ENCODE data around the gene DENND1C. TPM values are rescaled to one million over a fixed set of nuclear protein-coding genes. Genes with fewer than 3 reads are reported as not detected.

The DENND1C gene
- 10 to 100 TPM; 64.3 to 73.2 TPM for total RNA-seq

GRCh38 chr19:6481541-6482342 lies at the start of gene DENND1C:
DENND1C (minus strand) TSS chr19:6481787; CDS start chr19:6481695, 92 bp downstream.
- Mint-ChIP-seq H3K36me3 (ENCODE audit: low read depth) (peaks cover 8% of the 10 kb centered on the region), H3K27ac (peak within 1 kb of the TSS; percentile 89), H3K4me1 (peaks cover 17% of the 10 kb centered on the region), H3K27me3 (no peaks in the 10 kb centered on the region), H3K4me3 (peak within 1 kb of the TSS; percentile 80), H3K9me3 (no peaks in the 10 kb centered on the region)
- ATAC-seq (replicated peaks), result peak; percentile 90

- Mint-ChIP-seq H3K27ac (peak within 1 kb of the TSS; percentile 75), H3K4me3 (peak within 1 kb of the TSS; percentile 86), H3K27me3 (peaks cover 33% of the 10 kb centered on the region), H3K36me3 (ENCODE audit: low read depth) (peaks cover 22% of the 10 kb centered on the region), H3K9me3 (no peaks in the 10 kb centered on the region), H3K4me1 (peaks cover 34% of the 10 kb centered on the region)
- peak; percentile 87 for ATAC-seq (replicated peaks)
Measured at GRCh38 chr19:6530386-6531162, 49.0 kb upstream of the DENND1C start, which contains the start of gene TNFSF9. TNFSF9 (plus strand) TSS chr19:6531026; CDS start chr19:6531037, 11 bp downstream.

- H3K36me3 Mint-ChIP-seq (ENCODE audit: low read depth), result peaks cover 19% of the 10 kb centered on the region
- no peaks in the 10 kb centered on the region for H3K9me3 Mint-ChIP-seq
- peak overlapping the region; percentile 75 for H3K27ac Mint-ChIP-seq
- H3K27me3 Mint-ChIP-seq, result peaks cover 33% of the 10 kb centered on the region
- no peak for ATAC-seq (replicated peaks)
- peaks cover 31% of the 10 kb centered on the region for H3K4me1 Mint-ChIP-seq
- H3K4me3 Mint-ChIP-seq, result peak overlapping the region; percentile 86
Measured at GRCh38 chr19:6529937-6530385, 48.4 kb upstream of the DENND1C start.

- Mint-ChIP-seq H3K27me3 (peaks cover 31% of the 10 kb centered on the region), H3K9me3 (no peaks in the 10 kb centered on the region), H3K36me3 (ENCODE audit: low read depth) (peaks cover 18% of the 10 kb centered on the region), H3K4me1 (peaks cover 31% of the 10 kb centered on the region), H3K27ac (peak overlapping the region; percentile 75), H3K4me3 (peak overlapping the region; percentile 86)
- ATAC-seq (replicated peaks), result no peak
Measured at GRCh38 chr19:6529351-6529750, 47.8 kb upstream of the DENND1C start.

GRCh38 chr19:6528544-6529121 lies 47.0 kb upstream of the DENND1C start:
- Mint-ChIP-seq H3K9me3 (no peaks in the 10 kb centered on the region), H3K27ac (no peak overlapping the region), H3K27me3 (peaks cover 24% of the 10 kb centered on the region), H3K4me1 (peaks cover 27% of the 10 kb centered on the region), H3K4me3 (no peak overlapping the region), H3K36me3 (ENCODE audit: low read depth) (peaks cover 11% of the 10 kb centered on the region)
- ATAC-seq (replicated peaks), result no peak

- no peak for ATAC-seq (replicated peaks)
- Mint-ChIP-seq H3K27me3 (peaks cover 24% of the 10 kb centered on the region), H3K36me3 (ENCODE audit: low read depth) (peaks cover 11% of the 10 kb centered on the region), H3K9me3 (no peaks in the 10 kb centered on the region), H3K4me3 (no peak overlapping the region), H3K27ac (no peak overlapping the region), H3K4me1 (peaks cover 27% of the 10 kb centered on the region)
Measured at GRCh38 chr19:6527893-6528543, 46.4 kb upstream of the DENND1C start.

- peaks cover 2% of the 10 kb centered on the region for H3K27me3 Mint-ChIP-seq
- H3K9me3 Mint-ChIP-seq, result no peaks in the 10 kb centered on the region
- peaks cover 1% of the 10 kb centered on the region for H3K36me3 Mint-ChIP-seq (ENCODE audit: low read depth)
- H3K4me1 Mint-ChIP-seq, result peaks cover 12% of the 10 kb centered on the region
- no peak for ATAC-seq (replicated peaks)
- no peak overlapping the region for H3K4me3 Mint-ChIP-seq
- H3K27ac Mint-ChIP-seq, result no peak overlapping the region
Measured at GRCh38 chr19:6524311-6524710, 42.7 kb upstream of the DENND1C start.

GRCh38 chr19:6522712-6523111 lies 41.1 kb upstream of the DENND1C start:
- Mint-ChIP-seq H3K4me1 (peaks cover 23% of the 10 kb centered on the region), H3K4me3 (peak overlapping the region; percentile 21), H3K36me3 (ENCODE audit: low read depth) (peaks cover 5% of the 10 kb centered on the region), H3K27ac (peak overlapping the region; percentile 9), H3K27me3 (no peaks in the 10 kb centered on the region), H3K9me3 (no peaks in the 10 kb centered on the region)
- ATAC-seq (replicated peaks), result no peak

GRCh38 chr19:6521718-6522646 lies 40.4 kb upstream of the DENND1C start:
- peaks cover 5% of the 10 kb centered on the region for H3K36me3 Mint-ChIP-seq (ENCODE audit: low read depth)
- H3K27ac Mint-ChIP-seq, result peak overlapping the region; percentile 9
- H3K4me1 Mint-ChIP-seq, result peaks cover 30% of the 10 kb centered on the region
- H3K4me3 Mint-ChIP-seq, result peak overlapping the region; percentile 21
- no peaks in the 10 kb centered on the region for H3K27me3 Mint-ChIP-seq
- peak; percentile 63 for ATAC-seq (replicated peaks)
- no peaks in the 10 kb centered on the region for H3K9me3 Mint-ChIP-seq

- Mint-ChIP-seq H3K27me3 (no peaks in the 10 kb centered on the region), H3K9me3 (no peaks in the 10 kb centered on the region), H3K27ac (peak overlapping the region; percentile 83), H3K4me3 (peak overlapping the region; percentile 82), H3K4me1 (peaks cover 38% of the 10 kb centered on the region), H3K36me3 (ENCODE audit: low read depth) (peaks cover 5% of the 10 kb centered on the region)
- ATAC-seq (replicated peaks), result peak; percentile 27
Measured at GRCh38 chr19:6519289-6519688, 37.7 kb upstream of the DENND1C start.

- no peaks in the 10 kb centered on the region for H3K9me3 Mint-ChIP-seq
Measured at GRCh38 chr19:6518145-6518911, 36.7 kb upstream of the DENND1C start.

GRCh38 chr19:6516659-6517291 lies 35.2 kb upstream of the DENND1C start:
- Mint-ChIP-seq H3K27me3 (no peaks in the 10 kb centered on the region), H3K27ac (peak overlapping the region; percentile 68), H3K4me1 (peaks cover 34% of the 10 kb centered on the region), H3K9me3 (no peaks in the 10 kb centered on the region), H3K36me3 (ENCODE audit: low read depth) (peaks cover 5% of the 10 kb centered on the region), H3K4me3 (peak overlapping the region; percentile 82)
- ATAC-seq (replicated peaks), result peak; percentile 79

More at GRCh38 chr19:6518145-6518911, 36.7 kb upstream of the DENND1C start:
- Mint-ChIP-seq H3K27ac (peak overlapping the region; percentile 83), H3K4me3 (peak overlapping the region; percentile 82), H3K36me3 (ENCODE audit: low read depth) (peaks cover 5% of the 10 kb centered on the region), H3K27me3 (no peaks in the 10 kb centered on the region), H3K4me1 (peaks cover 38% of the 10 kb centered on the region)
- ATAC-seq (replicated peaks), result peak; percentile 42
